Measurements from ENCODE around the gene SLC9A2. TPM values are rescaled to one million over a fixed set of nuclear protein-coding genes. Genes with fewer than 3 reads are reported as not detected.

The SLC9A2 gene
- total RNA-seq, 1 donor from 2014 or later: 3.4 TPM

DNA sequence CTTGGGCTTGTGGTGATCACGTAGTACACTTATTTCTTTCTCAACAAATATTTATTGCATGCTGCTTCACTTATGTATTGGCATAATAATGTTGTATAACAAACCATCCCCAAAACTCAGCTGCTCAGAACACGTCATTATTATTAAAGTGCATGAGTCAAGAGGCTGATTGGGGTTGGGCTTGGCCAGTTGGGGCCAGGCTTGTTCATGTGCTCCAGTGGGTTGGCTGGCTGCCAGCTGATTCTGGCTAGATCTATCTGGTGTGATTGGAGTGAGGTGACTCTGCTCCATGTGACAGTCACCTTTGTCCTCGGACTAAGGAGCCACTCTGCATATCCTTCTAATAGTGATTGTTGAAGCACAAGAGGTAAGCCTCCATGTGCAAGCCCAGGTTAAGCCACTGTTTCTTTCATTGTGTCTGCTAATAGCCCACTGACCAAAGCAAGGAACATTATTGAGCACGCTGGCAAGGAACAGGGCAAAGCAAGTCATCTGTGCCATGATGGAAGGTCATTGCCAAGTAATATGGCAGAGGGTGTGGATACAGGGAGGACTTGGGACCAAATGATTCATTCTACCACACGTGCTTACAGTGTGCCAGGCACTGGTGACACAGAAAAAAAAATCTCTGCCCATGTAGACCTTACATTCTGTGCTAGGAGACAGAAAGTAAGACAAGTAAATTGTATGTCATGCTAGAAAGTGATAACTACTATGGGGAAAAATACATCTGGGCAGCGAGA lies 79.2 kb downstream of the SLC9A2 start:
- TF ChIP-seq, protein P1, sequence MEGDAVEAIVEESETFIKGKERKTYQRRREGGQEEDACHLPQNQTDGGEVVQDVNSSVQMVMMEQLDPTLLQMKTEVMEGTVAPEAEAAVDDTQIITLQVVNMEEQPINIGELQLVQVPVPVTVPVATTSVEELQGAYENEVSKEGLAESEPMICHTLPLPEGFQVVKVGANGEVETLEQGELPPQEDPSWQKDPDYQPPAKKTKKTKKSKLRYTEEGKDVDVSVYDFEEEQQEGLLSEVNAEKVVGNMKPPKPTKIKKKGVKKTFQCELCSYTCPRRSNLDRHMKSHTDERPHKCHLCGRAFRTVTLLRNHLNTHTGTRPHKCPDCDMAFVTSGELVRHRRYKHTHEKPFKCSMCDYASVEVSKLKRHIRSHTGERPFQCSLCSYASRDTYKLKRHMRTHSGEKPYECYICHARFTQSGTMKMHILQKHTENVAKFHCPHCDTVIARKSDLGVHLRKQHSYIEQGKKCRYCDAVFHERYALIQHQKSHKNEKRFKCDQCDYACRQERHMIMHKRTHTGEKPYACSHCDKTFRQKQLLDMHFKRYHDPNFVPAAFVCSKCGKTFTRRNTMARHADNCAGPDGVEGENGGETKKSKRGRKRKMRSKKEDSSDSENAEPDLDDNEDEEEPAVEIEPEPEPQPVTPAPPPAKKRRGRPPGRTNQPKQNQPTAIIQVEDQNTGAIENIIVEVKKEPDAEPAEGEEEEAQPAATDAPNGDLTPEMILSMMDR (IDR thresholded peaks at IDR 0.05; ENCODE audit: insufficient read depth, low read length, poor library complexity, severe bottlenecking): no peak
- no peaks in the 10 kb centered on the region for H3K36me3 ChIP-seq (ENCODE audit: control insufficient read depth, insufficient read depth, low read length)
- H3K4me3 ChIP-seq (ENCODE audit: low read depth, low read length): no peak overlapping the region
- H3K27me3 ChIP-seq (ENCODE audit: control insufficient read depth, insufficient read depth, low read length): no peaks in the 10 kb centered on the region
- no peak for DNase-seq (ENCODE audit: low read depth)

GRCh38 chr2:102703305-102703704 lies 84.0 kb downstream of the SLC9A2 start:
- no peaks in the 10 kb centered on the region for H3K36me3 ChIP-seq (ENCODE audit: control insufficient read depth, insufficient read depth, low read length)
- no peak for DNase-seq (ENCODE audit: low read depth)
- H3K4me3 ChIP-seq (ENCODE audit: low read depth, low read length): no peak overlapping the region
- TF ChIP-seq, protein P1 (IDR thresholded peaks at IDR 0.05; ENCODE audit: insufficient read depth, low read length, poor library complexity, severe bottlenecking): no peak
- no peaks in the 10 kb centered on the region for H3K27me3 ChIP-seq (ENCODE audit: control insufficient read depth, insufficient read depth, low read length)

DNA sequence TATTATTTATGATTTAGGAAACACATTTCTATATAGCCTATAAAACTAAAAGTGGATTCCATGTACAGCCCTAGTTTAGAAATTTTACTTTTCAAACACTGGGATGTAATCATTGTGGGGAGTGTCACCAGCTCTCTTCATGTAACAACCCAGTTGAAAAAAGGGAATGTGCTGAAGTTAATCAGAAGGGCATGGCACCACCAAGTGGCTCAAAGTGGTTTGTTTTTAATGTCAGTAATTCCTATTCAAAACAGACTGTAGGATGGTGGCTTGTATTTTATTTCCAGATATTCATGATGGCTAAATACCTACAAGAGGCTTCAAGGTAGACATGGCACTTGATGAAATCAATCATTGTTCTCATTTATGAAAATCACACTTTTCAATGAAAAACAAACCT lies 84.4 kb downstream of the SLC9A2 start:
- Histone ChIP-seq H3K4me3 (ENCODE audit: low read depth, low read length) (no peak overlapping the region), H3K27me3 (ENCODE audit: control insufficient read depth, insufficient read depth, low read length) (no peaks in the 10 kb centered on the region), H3K36me3 (ENCODE audit: control insufficient read depth, insufficient read depth, low read length) (no peaks in the 10 kb centered on the region)
- peak; percentile 4 for DNase-seq (ENCODE audit: low read depth)
- TF ChIP-seq, protein P1 (IDR thresholded peaks at IDR 0.05; ENCODE audit: insufficient read depth, low read length, poor library complexity, severe bottlenecking): peak; percentile 44

DNA sequence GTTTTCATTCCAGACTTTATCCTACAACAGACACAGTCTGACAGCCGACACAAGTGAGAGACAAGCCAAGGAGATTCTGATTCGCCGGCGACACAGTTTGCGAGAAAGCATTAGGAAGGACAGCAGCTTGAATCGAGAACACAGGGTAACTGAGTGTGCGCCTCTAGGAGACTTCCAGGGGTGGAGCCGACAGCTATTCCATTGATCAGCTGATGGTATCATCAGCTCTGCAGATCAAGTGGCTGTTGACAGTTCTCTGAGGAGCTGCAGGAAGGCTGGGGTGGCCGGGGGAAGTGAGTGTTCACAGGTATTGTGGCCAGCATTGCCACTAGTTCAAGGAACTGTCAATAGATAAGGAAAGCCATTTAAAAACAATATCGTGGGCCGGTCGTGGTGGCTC lies 85.2 kb downstream of the SLC9A2 start:
- no peak for DNase-seq (ENCODE audit: low read depth)
- H3K4me3 ChIP-seq (ENCODE audit: low read depth, low read length): no peak overlapping the region
- TF ChIP-seq, protein P1 (IDR thresholded peaks at IDR 0.05; ENCODE audit: insufficient read depth, low read length, poor library complexity, severe bottlenecking): no peak
- H3K27me3 ChIP-seq (ENCODE audit: control insufficient read depth, insufficient read depth, low read length): no peaks in the 10 kb centered on the region
- no peaks in the 10 kb centered on the region for H3K36me3 ChIP-seq (ENCODE audit: control insufficient read depth, insufficient read depth, low read length)

- Histone ChIP-seq H3K27me3 (ENCODE audit: control insufficient read depth, insufficient read depth, low read length) (no peaks in the 10 kb centered on the region), H3K36me3 (ENCODE audit: control insufficient read depth, insufficient read depth, low read length) (no peaks in the 10 kb centered on the region), H3K4me3 (ENCODE audit: low read depth, low read length) (no peak overlapping the region)
- TF ChIP-seq, protein P1 (IDR thresholded peaks at IDR 0.05; ENCODE audit: insufficient read depth, low read length, poor library complexity, severe bottlenecking): no peak
- DNase-seq (ENCODE audit: low read depth): no peak
Observed at GRCh38 chr2:102707796-102708695, 88.7 kb downstream of the SLC9A2 start.

All from kidney epithelial cell (primary cell).